ENCODE results near the gene CDCA5. TPM values are rescaled to one million over a fixed set of nuclear protein-coding genes. Genes with fewer than 3 reads are reported as not detected.

CDCA5 gene
- 29.9 TPM for polyA plus RNA-seq (2013, experiment 1 of 2)
- polyA plus RNA-seq (2013, experiment 2 of 2): 26.2 TPM

- Histone ChIP-seq H3K4me1 (ENCODE audit: control insufficient read depth, insufficient read depth, low read length, poor library complexity, severe bottlenecking) (peaks cover 17% of the 10 kb centered on the region), H3K9me3 (ENCODE audit: control insufficient read depth, low read length) (no peaks in the 10 kb centered on the region), H3K36me3 (ENCODE audit: control insufficient read depth, insufficient read depth, low read length) (peaks cover 74% of the 10 kb centered on the region), H3K4me3 (ENCODE audit: extremely low read depth, insufficient read depth, low read length, poor library complexity, severe bottlenecking) (peak within 1 kb of the TSS; percentile 85), H3K27ac (ENCODE audit: low read depth, low read length, severe bottlenecking) (peak within 1 kb of the TSS; percentile 98)
- WGBS, 2 experiments (ENCODE audit: insufficient coverage in 2 of 2): 1% methylated on average over 50 to 59 of the region's 79 CpGs
Observed at GRCh38 chr11:65083834-65084597, at the start of gene CDCA5, which contains the start of gene ZFPL1. Gene CDCA5, minus strand, starts transcription at chr11:65084040. Its CDS starts 62 bp downstream, at chr11:65083978. Gene ZFPL1, plus strand, starts transcription at chr11:65084222. Its CDS starts 477 bp downstream, at chr11:65084699.

GRCh38 chr11:65132988-65133700, 49.3 kb upstream of the CDCA5 start:
- Histone ChIP-seq H3K9me3 (ENCODE audit: control insufficient read depth, low read length) (no peaks in the 10 kb centered on the region), H3K4me1 (ENCODE audit: control insufficient read depth, insufficient read depth, low read length, poor library complexity, severe bottlenecking) (peaks cover 9% of the 10 kb centered on the region), H3K27ac (ENCODE audit: low read depth, low read length, severe bottlenecking) (no peak overlapping the region), H3K36me3 (ENCODE audit: control insufficient read depth, insufficient read depth, low read length) (peaks cover 49% of the 10 kb centered on the region), H3K4me3 (ENCODE audit: extremely low read depth, insufficient read depth, low read length, poor library complexity, severe bottlenecking) (peak overlapping the region; percentile 99)
- WGBS, 2 experiments (ENCODE audit: insufficient coverage in 2 of 2): 56 to 63% methylated on average over 14 to 15 of the region's 18 CpGs

DNA sequence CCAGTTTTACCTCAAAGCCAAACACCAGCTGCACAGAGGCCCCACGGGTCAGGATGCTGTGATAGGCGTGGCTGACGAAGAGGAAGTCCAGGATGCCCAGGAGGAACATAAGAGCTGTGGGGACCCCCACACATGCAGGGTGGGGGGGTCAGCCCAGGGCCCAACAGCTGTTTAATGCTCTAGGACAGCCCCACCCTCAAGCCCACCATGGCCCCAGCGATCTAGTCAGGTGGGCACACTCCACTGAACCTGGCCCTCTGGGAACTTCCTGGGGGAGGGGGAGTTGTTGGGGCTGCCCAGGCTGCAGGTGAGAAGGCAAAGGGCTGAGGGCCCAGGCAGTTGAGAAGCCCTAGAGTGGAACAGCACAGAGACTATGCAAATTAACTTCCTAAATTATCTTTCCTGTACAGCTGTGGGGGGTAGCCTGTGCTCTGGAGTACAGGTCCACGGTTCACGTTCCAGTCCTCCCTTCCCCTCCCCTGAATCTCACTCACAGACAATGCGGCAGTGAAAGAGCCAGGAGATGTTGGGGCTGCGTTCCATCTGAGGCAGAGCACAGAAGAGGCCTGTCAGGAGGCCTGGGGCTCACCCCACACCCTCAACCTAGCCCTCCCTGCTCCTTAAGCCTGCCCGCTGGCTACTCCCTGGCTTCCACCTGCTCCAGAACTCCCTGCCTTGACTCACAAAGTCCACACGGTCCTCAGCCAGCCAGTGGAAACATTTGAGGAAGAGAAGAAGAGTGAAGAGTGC, 48.6 kb upstream of the CDCA5 start:
- Histone ChIP-seq H3K27ac (ENCODE audit: low read depth, low read length, severe bottlenecking) (no peak overlapping the region), H3K36me3 (ENCODE audit: control insufficient read depth, insufficient read depth, low read length) (peaks cover 57% of the 10 kb centered on the region), H3K4me1 (ENCODE audit: control insufficient read depth, insufficient read depth, low read length, poor library complexity, severe bottlenecking) (peaks cover 9% of the 10 kb centered on the region), H3K9me3 (ENCODE audit: control insufficient read depth, low read length) (no peaks in the 10 kb centered on the region), H3K4me3 (ENCODE audit: extremely low read depth, insufficient read depth, low read length, poor library complexity, severe bottlenecking) (no peak overlapping the region)
- WGBS, 2 experiments (ENCODE audit: insufficient coverage in 2 of 2): 93 to 98% methylated on average over 3 to 7 of the region's 10 CpGs

- H3K4me3 ChIP-seq (ENCODE audit: extremely low read depth, insufficient read depth, low read length, poor library complexity, severe bottlenecking): no peak overlapping the region
- 91 to 100% methylated on average over 4 to 5 of the region's 6 CpGs for WGBS, 2 experiments (ENCODE audit: insufficient coverage in 2 of 2)
- H3K36me3 ChIP-seq (ENCODE audit: control insufficient read depth, insufficient read depth, low read length): peaks cover 62% of the 10 kb centered on the region
- no peaks in the 10 kb centered on the region for H3K9me3 ChIP-seq (ENCODE audit: control insufficient read depth, low read length)
- no peak overlapping the region for H3K27ac ChIP-seq (ENCODE audit: low read depth, low read length, severe bottlenecking)
- H3K4me1 ChIP-seq (ENCODE audit: control insufficient read depth, insufficient read depth, low read length, poor library complexity, severe bottlenecking): peaks cover 9% of the 10 kb centered on the region
Observed at GRCh38 chr11:65131895-65132237, 48.0 kb upstream of the CDCA5 start.

DNA sequence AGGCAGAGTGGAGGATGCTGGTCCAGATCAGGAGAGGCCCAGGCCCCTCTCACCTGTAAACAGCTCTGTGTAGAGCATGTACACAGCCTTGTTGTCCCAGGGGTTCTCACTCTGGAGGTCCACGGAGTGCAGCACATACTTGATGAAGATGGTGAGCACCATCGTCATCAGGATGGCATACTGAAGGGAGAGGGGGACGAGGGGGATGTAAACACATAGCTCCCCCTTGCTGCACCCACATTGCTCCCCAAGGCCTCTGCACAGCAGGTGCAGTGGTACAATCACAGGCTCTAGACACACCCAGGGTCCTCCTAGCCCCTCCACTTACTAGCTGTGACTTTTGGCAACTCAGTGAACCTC, 47.6 kb upstream of the CDCA5 start:
- no peaks in the 10 kb centered on the region for H3K9me3 ChIP-seq (ENCODE audit: control insufficient read depth, low read length)
- no peak overlapping the region for H3K27ac ChIP-seq (ENCODE audit: low read depth, low read length, severe bottlenecking)
- peaks cover 9% of the 10 kb centered on the region for H3K4me1 ChIP-seq (ENCODE audit: control insufficient read depth, insufficient read depth, low read length, poor library complexity, severe bottlenecking)
- WGBS, 2 experiments (ENCODE audit: insufficient coverage in 2 of 2): 83 to 90% methylated on average over 1 to 3 of the region's 3 CpGs
- H3K36me3 ChIP-seq (ENCODE audit: control insufficient read depth, insufficient read depth, low read length): peaks cover 67% of the 10 kb centered on the region
- H3K4me3 ChIP-seq (ENCODE audit: extremely low read depth, insufficient read depth, low read length, poor library complexity, severe bottlenecking): no peak overlapping the region

DNA sequence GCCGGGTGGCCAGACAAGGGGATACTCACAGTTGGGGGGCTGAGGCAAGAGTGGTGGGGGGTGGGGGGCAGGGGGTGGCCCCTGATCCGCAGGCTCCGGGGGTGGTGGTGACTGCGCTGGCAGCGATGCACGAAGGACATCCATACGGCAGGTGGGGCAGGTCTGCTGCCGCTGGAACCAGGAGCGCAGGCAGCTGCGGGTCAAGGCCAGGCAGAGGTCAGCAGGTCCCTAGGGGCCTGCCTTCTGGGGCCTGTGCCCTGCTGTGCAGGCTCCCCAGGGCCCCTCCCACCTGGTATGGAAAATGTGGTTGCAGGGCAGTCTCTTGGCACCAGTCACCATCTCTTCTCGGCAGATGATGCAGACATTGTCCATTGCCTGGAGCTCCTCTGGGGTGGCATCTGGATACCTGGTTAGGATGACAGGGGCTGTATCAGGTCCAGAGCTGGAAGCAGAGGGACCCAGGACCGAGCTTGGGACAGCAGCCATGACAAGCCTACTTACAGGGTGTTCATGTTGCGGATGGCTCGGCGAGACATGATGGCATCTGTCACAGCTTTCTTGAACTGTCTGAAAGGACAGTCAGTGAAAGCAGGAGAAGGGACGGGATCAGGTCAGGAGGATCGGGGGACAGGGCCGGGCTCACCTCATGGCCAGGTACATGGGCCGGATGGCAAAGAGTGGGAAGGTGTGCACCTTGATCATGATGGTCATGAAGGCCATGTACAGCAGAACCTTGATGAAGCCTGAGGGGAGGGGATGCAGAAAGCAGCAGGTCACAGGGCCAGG, 47.0 kb upstream of the CDCA5 start:
- H3K4me3 ChIP-seq (ENCODE audit: extremely low read depth, insufficient read depth, low read length, poor library complexity, severe bottlenecking): no peak overlapping the region
- no peak overlapping the region for H3K27ac ChIP-seq (ENCODE audit: low read depth, low read length, severe bottlenecking)
- WGBS, 2 experiments (ENCODE audit: insufficient coverage in 2 of 2): 91 to 96% methylated on average over 13 to 18 of the region's 19 CpGs
- H3K9me3 ChIP-seq (ENCODE audit: control insufficient read depth, low read length): no peaks in the 10 kb centered on the region
- peaks cover 9% of the 10 kb centered on the region for H3K4me1 ChIP-seq (ENCODE audit: control insufficient read depth, insufficient read depth, low read length, poor library complexity, severe bottlenecking)
- peaks cover 73% of the 10 kb centered on the region for H3K36me3 ChIP-seq (ENCODE audit: control insufficient read depth, insufficient read depth, low read length)

DNA sequence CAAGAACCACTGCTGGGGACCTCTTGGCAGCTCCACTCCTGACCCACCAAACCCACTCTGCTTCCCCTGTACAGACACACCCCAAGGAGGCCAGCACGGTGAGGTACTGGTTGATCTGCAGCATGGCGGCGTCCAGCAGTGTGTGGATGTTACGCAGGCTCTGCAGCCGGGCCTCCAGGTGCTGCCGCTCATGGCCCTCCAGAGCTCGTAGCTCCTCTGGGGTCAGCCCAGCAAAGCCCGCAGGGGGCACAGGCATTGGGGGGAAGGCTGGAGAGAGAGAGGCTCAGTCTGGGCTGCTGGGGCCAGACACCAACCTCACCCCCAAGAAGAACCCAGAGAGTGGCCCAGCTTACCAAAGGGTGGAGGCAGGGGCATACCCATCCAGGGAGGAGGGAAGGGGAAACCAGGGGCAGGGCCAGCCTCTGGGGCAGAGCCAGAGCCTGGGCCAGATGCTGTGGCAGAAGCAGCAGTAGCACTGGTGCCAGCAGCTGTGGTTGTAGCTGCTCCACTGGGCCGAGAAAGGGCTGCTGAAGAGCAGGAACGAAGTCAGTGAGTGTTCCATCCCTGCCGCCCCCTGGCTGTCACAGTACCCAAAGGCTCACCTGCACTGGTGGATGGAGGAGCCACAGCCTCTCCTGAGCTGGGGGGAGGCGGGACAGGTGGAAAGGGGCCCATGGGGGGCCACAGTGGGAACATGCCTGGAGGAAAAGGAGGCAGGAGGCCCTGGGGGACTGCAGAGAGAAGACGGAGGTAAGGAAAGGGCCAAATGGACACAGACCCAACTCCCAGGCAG, 46.0 kb upstream of the CDCA5 start:
- Histone ChIP-seq H3K4me1 (ENCODE audit: control insufficient read depth, insufficient read depth, low read length, poor library complexity, severe bottlenecking) (peaks cover 4% of the 10 kb centered on the region), H3K27ac (ENCODE audit: low read depth, low read length, severe bottlenecking) (no peak overlapping the region), H3K9me3 (ENCODE audit: control insufficient read depth, low read length) (no peaks in the 10 kb centered on the region), H3K36me3 (ENCODE audit: control insufficient read depth, insufficient read depth, low read length) (peaks cover 82% of the 10 kb centered on the region), H3K4me3 (ENCODE audit: extremely low read depth, insufficient read depth, low read length, poor library complexity, severe bottlenecking) (no peak overlapping the region)
- WGBS, 2 experiments (ENCODE audit: insufficient coverage in 2 of 2): 95 to 98% methylated on average over 9 to 12 of the region's 13 CpGs

- H3K9me3 ChIP-seq (ENCODE audit: control insufficient read depth, low read length): no peaks in the 10 kb centered on the region
- WGBS, 2 experiments (ENCODE audit: insufficient coverage in 2 of 2): 93 to 98% methylated on average over 13 to 14 of the region's 15 CpGs
- H3K36me3 ChIP-seq (ENCODE audit: control insufficient read depth, insufficient read depth, low read length): peaks cover 93% of the 10 kb centered on the region
- H3K4me1 ChIP-seq (ENCODE audit: control insufficient read depth, insufficient read depth, low read length, poor library complexity, severe bottlenecking): peaks cover 4% of the 10 kb centered on the region
- no peak overlapping the region for H3K27ac ChIP-seq (ENCODE audit: low read depth, low read length, severe bottlenecking)
- H3K4me3 ChIP-seq (ENCODE audit: extremely low read depth, insufficient read depth, low read length, poor library complexity, severe bottlenecking): no peak overlapping the region
Observed at GRCh38 chr11:65128182-65129145, 44.6 kb upstream of the CDCA5 start.
